ENCODE measurements around the gene GPALPP1.
"Not testable (repeated sequence)": the region's sequence is repeated elsewhere in the genome, so short reads cannot be mapped to it uniquely, and the experiment has no call there.

The GPALPP1 gene

DNA sequence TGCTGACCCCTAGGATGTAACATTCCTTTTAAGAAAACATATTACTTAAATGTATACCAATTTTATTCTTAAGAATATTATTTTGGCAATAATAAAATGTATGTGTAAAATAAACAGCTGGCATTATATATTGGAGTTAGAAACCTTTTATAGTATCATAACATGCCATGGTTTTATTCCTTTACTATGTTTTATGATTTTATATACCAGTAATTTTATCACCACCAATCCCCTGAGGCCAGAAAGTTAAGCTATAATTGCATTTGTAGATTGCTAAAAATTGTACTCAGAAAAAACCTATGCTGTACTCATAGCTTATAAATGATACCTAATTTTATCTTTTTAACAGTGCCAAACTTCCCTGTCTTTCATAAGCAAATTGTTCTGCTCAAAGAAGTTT, 17.9 kb downstream of the GPALPP1 start:
- DNase-seq (ENCODE audit: low read depth), result no peak

DNA sequence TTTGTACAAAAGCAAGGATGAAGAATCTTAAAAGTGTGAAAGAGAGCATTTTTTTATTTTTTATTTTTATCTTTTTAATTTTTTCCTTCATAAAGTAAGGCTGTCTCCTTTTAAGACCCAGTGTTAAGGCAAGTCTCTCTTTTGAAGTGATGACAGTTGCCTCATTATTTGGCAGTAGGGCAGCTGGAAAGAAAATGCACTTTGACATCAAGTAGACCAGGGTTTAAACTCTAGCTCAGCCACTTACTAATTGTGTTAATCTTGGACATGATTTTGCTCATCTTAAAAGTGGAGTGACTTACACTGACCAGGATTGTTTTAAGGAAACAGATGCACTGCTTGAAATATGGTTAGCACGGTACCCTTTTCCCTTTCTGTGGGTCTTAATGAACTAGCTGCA, 18.5 kb downstream of the GPALPP1 start:
- DNase-seq (ENCODE audit: low read depth), result no peak

DNA sequence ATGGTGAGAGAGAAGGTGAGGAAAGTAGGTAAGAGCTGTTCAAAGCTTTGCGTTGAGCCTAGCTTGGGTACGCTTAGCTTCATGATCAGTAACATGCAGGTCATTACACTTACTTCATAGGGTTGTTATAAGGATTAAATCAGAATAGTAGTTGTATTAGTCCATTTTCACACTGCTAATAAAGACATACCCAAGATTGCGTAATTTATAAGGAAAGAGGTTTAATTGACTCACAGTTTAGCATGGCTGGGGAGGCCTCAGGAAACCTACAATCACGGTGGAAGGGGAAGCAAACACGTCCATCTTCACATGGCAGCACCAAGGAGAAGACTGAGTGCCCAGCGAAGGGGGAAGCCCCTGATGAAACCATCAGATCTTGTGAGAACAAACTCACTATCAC, 21.9 kb downstream of the GPALPP1 start:
- DNase-seq (ENCODE audit: low read depth), result no peak

DNA sequence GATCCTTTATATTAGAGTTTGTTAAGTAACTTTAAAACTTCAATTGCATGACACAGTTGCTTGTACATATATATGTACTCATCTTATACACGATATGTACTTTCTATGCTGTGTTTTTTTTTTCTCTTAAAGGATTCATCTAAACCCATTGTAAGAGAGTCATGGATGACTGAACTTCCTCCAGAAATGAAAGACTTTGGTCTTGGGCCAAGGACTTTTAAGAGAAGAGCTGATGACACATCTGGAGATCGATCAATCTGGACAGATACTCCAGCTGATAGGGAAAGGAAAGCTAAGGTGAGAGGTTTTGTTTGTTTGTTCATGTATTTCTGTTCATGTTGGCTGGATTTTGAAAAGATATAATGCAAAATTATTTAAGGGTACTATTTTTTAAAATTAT, 26.0 kb downstream of the GPALPP1 start:
- DNase-seq (ENCODE audit: low read depth), result no peak

DNA sequence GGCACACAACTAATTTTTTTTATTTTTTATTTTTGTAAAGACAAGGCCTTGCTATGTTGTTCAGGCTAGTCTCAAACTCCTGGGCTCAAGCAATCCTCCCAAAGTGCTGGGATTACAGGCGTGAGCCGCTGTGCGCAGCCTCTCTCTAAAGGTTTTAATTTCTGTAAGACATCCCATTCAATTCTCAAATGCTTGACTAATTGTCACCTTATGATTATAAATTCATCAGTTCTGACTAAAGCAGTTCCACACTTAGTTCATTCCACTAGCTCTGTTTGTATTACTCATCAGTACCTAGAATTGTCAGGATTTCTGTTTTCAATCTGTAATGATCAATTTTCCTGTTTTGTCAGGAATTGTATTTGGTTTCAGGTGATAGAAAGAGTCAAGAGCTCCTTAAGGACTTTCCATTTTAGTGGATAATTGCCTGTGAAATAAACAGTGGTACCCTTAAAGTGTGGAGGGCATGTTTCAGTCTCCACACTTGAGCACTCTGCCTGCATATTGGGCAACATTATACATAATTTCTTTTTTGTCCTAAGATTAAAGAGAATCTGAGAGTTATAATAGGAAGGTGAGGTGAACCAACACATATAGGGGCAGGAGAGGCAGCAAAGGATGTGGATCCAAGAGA, 27.6 kb downstream of the GPALPP1 start:
- no peak for DNase-seq (ENCODE audit: low read depth)

DNA sequence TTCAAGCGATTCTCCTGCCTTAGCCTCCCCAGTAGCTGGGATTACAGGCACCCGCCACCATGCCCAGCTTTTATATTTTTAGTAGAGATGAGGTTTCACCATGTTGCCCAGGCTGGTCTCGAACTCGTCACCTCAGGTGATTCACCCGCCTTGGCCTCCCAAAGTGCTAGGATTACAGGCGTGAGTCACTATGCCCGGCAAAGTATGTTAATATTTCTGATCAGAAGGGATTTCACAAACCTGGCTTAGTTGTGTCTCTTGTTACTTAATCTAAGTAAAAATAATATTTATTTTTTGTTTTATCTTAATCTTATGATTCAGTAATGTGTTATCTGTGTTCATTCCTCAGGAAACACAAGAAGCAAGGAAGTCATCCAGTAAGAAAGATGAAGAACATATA, 30.6 kb downstream of the GPALPP1 start:
- not testable (repeated sequence) for DNase-seq (ENCODE audit: low read depth)

DNA sequence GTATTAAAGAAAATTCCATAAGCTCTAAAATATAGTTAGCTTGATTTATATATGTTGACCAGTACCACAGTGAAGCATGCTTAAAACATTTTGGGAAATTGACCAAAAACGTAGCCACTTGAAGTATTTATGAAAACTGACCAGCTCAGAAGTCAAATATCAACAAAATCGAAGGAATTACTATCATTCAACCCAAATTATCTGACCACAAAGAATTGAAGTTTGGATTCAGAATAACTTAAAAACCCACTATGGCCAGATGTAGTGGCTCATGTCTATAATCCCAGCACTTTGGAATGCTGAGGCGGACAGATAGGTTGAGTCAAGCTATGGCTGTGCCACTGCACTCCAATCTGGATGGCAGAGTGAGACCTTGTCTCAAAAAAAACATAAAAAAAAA, 31.9 kb downstream of the GPALPP1 start:
- DNase-seq (ENCODE audit: low read depth), result no peak

DNA sequence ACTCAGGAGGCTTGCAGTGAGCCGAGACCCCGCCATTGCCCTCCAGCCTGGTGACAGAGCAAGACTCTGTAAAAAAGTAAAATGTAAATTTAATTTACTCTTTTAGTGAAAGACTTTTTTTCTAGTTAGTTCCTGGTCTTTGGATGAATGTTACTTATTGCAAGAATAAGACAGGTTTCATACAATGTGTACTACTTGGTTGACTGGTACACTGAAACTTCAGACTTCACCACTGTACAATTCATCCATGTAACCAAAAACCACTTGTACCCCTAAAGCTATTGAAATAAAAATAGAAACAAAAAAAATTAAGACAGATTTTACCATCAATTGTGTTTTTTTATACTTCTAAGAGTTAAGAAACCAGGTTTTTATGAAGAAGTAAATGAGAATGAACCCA, 35.5 kb downstream of the GPALPP1 start:
- no peak for DNase-seq (ENCODE audit: low read depth)

DNA sequence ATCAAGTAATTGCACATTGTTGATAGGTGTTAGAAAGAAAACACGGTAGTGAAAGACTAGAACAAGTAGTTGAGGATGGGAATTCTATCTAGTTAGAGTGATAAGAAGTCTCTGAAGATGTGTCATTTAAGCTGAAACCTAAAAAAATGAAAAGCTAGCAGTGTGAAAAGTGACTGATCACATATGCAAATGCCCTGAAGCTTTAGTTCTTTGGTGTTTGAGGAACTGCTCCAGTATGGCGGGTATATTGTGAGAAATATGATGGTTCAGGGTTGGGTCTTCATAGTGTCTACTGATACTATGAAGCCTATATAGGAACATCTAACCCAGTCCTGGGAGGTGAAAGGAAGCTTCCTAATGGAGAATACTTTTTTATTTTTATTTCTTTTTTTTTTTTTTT, 45.0 kb downstream of the GPALPP1 start:
- DNase-seq (ENCODE audit: low read depth), result no peak

DNA sequence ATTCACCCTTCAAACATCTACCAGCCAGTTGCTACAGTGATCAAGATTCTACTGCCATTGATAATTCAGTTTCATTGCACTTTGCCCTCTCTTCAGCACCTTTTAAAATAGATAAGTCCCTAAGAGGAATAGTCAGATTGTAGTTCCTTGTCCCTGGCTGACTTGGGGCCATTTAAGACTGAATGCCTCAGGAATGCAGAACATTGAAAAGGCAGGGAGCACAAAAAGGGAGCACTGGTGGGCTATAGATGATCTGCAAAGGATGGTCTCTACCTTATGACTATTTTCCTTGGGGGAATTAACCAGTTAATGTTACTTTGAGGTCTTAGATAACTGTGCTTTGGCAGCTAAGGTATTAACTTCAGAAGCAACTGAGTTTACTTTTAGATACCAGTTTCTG, 46.9 kb downstream of the GPALPP1 start:
- no peak for DNase-seq (ENCODE audit: low read depth)

DNA sequence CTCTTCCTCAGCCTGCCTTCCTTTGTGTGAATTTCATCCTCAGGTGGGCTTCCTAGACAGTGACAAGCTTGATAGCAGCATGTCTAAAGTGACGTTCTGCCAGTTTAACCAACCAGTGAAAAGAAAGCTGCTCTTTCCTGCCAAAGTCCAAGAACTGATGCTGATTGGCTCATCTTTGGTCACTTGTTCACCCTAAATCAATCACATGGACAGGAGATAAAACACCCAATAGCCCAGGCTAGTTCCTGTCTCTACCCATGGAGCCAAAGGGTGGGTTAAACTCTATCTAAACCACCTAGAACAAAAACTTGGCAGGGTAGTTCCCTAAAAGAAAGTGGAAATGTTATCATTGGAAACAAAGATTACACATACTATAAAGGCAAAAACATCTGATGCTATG, 50.8 kb downstream of the GPALPP1 start:
- DNase-seq (ENCODE audit: low read depth), result no peak

DNA sequence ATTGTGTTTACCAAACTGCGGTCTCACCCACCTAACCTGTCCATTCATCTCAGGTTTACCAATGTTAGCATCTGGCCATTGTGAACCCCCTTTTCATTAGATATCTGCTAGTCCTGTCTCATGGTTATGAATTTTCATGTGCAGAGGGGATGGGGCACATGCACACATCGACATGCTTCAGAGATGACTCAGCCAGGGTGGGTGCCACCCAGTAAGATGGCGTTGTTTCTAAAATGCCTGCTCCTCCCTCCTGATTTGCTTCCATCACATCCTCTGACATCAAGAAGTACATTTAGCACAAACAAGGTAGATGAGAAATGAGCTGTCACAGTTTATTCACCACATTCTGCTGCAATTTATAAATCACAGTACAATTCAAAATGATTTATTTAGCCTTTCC, 51.3 kb downstream of the GPALPP1 start:
- no peak for DNase-seq (ENCODE audit: low read depth)

DNA sequence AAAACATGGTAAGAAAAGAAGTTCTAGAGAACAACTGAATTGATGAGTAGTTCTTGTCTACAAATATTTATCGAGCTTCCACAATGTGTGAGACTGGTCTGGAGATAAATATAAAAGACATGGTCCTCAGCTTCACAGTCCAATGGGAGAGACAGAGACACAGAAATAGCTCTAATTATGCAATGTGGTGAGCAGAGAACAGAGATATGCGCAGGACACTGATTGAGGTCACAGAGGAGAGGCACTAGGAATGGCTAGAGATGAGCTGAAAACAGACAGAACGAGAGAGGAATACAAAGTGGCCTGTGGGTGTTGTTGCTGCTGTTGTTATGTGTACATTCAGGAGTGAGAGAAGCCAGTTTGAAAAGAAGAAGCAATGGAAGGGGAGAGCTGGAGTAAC, 53.2 kb downstream of the GPALPP1 start:
- DNase-seq (ENCODE audit: low read depth), result no peak

DNA sequence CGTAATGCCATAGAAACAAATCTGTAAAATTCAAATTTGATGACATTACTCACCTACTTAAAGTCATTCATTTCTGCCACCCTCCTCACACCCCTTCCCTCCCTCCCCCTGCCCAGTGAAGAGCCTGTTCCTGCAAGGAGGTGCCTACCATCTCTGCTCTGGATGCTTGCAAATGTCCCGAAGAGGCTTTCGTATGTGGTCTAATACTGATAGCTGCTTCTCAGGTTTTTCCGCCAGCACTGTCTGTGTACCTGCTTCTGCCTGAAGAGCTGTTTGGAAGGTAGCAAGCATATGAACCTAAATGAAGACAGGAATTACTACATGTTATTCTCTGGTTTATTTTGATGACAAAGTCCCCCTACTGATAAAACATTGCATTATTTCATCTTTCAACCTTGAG, 57.1 kb downstream of the GPALPP1 start:
- DNase-seq (ENCODE audit: low read depth), result no peak

DNA sequence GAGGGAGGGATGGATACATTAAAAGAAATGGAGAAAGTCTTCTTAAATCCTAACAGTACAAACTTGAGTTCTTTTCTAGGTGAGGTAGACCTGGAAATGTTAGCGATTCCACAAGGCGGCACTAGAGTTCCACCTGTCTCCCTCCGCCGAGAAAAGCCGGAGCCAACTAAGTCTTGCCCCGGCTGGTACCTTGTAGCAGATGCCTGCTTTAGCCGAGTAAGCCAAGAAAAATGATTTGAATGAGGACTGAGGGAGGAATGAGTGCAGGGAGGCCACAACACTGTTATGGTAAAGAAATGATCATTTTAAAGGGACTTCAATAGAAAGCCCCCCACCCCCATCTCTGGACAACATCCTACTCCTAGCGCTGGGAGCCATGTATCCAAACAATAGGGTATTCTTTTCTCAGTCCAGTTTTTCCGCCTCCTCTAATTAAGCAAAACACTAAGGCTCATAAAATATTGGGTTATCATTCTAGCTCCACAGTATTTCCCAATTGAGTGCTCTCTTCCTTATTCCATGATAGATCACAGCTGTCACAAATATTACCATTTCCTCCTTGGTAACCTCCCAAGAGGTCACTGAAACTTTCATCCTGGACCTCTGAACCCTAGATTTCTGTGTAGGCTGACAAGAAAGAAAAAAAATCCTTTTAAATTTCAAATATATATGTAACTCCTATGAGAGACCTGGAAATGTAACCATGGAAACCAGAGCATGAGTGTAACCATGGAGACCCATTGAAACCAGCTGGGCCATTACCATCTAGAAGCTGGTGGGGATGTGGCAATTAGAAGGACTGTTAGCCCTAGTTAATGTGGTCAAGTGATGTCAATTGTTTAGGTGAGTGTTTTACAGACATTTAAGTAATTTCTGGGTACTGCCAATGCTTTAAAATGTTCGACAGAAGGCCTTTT, 58.3 kb downstream of the GPALPP1 start:
- peak; percentile 68 for DNase-seq (ENCODE audit: low read depth)

DNA sequence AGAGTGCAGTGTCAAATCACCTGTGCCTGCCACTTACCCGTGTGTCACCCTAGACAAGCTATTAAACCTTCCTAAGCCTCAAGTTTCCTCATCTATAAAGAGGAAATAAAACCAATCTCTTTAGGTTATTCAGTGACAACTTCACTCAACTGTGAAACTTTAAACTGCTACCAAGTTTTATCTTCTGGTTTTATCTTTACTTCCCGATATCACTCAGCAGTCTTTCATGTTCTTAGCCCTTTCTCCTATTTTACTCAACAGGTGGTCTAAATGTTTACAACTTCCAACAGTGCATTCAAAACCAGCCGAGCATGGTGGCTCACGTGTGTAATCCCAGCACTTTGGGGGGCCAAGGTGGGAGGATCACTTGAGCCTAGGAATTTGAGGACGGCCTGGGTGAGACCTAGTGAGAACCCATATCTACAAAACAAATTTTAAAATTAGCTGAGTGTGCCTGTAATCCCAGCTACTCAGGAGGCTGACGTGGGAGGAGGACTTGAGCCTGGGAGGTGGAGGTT, 59.6 kb downstream of the GPALPP1 start:
- DNase-seq (ENCODE audit: low read depth), result no peak

DNA sequence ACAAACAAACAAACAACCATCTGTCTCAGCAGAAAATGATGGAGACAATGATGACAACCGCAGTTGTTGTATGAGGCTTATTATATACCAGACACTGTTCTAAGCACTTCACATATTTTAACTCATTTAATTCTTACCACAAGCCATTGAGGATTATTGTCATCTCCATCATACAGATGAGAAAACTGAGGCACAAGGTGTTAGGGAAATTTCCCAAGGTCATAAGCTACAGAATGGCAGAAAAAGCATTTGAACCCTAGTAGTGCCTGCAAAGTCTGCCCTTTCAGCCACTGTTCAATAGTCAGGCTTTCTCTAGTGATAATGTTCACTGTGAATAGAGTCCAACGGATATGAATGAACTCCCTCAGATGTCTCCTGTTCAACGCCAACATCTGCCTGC, 60.1 kb downstream of the GPALPP1 start:
- DNase-seq (ENCODE audit: low read depth), result no peak

DNA sequence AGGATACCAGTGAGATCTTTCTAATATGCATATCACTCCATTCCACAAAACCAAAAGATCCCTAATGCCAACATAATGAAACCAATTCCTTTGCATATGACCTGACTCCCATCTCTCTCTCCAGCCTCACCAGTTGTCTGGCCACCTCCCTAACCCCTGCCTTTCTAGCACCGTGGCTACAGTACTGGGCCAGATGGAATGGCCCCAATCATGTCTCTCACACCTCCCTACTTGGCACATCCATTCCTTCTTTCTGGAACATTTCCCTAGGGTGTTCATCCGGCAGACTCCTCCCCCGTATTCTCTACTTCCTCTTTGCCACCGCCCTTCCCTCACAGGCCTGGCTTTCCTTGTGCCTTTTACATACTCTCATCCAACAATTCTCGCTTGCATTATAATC, 62.0 kb downstream of the GPALPP1 start:
- no peak for DNase-seq (ENCODE audit: low read depth)

DNA sequence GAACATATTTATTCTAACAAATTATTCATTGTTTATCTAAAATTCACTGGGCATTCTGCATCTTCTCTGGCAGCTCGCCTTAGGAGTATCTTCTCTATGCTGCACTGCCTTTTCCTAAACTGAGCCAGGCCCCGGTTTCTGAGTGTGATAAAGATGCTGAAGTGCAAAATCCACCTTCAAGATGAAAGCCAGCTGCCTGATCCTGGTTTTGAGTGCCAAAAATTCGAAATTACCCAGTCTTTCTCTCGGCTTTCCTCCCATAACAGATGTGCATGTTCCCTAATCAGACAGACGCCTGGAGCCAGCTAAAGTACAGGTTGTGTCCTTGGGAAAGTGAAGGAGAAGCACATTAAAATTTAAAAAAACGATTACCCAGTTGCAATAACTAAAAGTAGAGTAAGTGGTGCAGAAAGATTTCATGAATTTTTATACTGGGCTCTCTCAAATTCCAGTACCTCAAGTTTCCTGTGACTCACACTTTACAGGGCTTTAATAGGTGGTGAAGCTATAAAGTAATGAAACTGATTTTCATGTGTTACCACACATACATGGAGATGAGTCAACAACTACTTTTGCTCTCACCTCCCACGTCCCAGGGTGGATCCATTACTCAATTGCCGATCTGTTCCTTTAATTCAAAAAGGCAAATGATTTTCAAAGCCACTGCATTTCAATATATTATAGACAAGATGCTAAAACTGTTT, 66.0 kb downstream of the GPALPP1 start:
- DNase-seq (ENCODE audit: low read depth), result peak; percentile 80

DNA sequence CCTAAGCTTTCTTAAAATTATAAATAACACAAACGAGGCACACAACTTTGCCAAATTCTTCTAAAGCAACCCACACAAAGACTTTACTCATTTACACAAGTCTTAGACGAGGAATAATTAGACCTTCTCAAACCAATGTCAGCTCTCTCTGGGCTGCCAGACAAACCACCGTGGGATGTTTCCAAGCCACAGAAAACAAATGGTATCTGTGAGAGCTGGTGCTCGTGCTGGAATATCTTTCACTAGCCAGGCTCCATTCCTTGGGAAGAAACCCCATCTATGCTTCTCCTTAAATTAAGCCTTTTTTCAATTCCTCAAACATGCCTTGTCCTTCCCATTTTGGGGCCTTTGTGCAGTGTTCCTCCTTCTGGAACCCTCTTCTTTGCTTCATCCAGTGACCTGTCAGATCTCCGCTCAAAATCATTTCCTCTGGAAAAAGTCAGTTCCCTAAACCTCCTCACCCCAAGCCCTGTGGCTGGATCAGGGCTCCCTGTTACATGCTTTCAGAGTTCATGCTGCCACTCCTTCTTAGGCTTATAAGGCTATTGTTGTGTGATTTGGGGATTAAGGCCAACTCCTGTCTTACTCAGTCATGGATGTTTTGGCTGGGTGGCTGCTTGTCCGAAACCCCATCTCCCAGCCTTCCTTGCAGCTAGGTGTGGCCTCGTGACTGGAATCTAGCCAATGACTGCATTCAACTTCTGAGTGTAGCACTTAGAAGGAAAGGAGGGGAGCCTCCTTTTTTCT, 66.7 kb downstream of the GPALPP1 start:
- DNase-seq (ENCODE audit: low read depth), result peak; percentile 67

DNA sequence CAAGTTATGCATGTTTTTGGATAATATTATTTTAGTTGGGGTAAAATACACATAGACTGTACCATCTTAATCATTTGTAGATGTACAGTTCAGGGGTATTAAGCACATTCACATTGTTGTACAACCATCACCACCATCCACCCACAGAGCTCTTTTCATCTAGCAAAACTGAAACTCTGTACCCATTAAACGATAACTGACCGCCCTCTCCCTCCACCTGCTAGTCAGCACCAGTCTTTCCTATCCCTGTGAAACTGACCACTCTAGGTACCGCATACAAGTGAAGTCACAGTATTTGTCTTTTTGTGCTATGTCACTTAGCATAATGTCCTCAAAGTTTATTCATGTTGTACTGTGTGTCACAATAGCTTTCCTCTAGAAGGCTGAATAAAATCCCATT, 70.7 kb downstream of the GPALPP1 start:
- DNase-seq (ENCODE audit: low read depth), result no peak

DNA sequence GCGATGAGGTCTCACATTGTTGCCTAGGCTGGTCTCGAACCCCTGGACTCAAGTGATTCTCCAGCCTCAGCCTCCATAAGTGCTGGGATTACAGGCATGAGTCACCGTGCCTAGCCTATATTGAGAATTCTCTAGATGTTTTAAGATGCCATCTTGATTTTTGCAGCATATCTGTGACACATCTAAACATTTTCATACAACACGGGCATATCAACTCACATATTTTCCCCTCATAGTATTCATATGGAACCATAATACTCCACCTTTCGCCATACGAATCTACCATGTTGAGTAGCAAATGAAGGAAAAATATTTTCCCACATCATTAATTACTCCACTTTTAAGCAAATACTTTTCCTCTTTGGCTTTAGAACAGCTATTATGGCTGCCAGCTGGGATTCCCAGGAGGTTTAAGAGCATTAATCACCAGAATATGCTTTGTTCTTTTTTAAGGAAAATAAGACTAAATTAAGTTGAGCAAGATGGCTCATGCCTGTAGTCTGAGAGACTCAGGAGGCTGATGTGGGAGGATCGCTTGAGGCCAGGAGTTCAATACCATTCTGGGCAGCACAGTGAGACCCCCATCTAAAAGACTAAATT, 74.0 kb downstream of the GPALPP1 start:
- peak; percentile 69 for DNase-seq (ENCODE audit: low read depth)

Data from stromal cell of bone marrow (primary cell).